OCI-LY3 (cell line): ENCODE data around the gene B3GALT6.

Source experiments
- H2AFZ ChIP-seq: fragments of 200-600, 300-600 bp; shearing (Covaris generic); 2 replicates; pipeline ENCODE4 v1.6.0; 2014; ENCODE audit warnings: antibody characterized with exemption, low read depth, low read length
- H3K27ac ChIP-seq: fragments of 200-600, 300-600 bp; sonication (generic); 2 replicates; pipeline ENCODE4 v1.5.1; 2014; ENCODE audit warnings: mild to moderate bottlenecking, low read length, moderate library complexity, mixed read lengths
- H3K27me3 ChIP-seq: fragments of 200-600, 300-600 bp; sonication (generic); 2 replicates; pipeline ENCODE4 v1.6.1; 2014; ENCODE audit warnings: low read depth, low read length, mixed read lengths
- H3K36me3 ChIP-seq: fragments of 200-600, 300-600 bp; sonication (generic); replicated peaks from 2 replicates; pipeline ENCODE3; 2014; ENCODE audit warnings: low read depth, low read length, mixed read lengths
- H3K4me1 ChIP-seq: fragments of 300-600, 200-600 bp; sonication (generic); 2 replicates; pipeline ENCODE4 v1.6.1; 2014; ENCODE audit warnings: low read length, mixed read lengths
- H3K4me2 ChIP-seq: fragments of 200-600, 300-600 bp; sonication (generic); 2 replicates; pipeline ENCODE4 v1.6.1; 2014; ENCODE audit warnings: low read length, mixed read lengths
- H3K4me3 ChIP-seq: fragments of 300-600, 200-600 bp; sonication (generic); 2 replicates; pipeline ENCODE4 v1.5.1; 2014; ENCODE audit warnings: antibody characterized with exemption, mild to moderate bottlenecking, low read length, moderate library complexity
- H3K79me2 ChIP-seq: fragments of 300-600, 200-600 bp; shearing (Covaris generic); 2 replicates; pipeline ENCODE4 v1.6.1; 2014; ENCODE audit warnings: mild to moderate bottlenecking, low read length, mixed read lengths
- H3K9ac ChIP-seq: fragments of 300-600, 200-600 bp; shearing (Covaris generic); 2 replicates; pipeline ENCODE4 v1.6.0; 2014; ENCODE audit warnings: mild to moderate bottlenecking, low read length, moderate library complexity
- H3K9me3 ChIP-seq: fragments of 200-600, 300-600 bp; shearing (Covaris generic); 2 replicates; pipeline ENCODE4 v1.6.1; 2014; ENCODE audit warnings: low read length, mixed read lengths; ENCODE audit not compliant: insufficient read depth
- H4K20me1 ChIP-seq: fragments of 200-600, 300-600 bp; sonication (generic); 2 replicates; pipeline ENCODE4 v1.6.1; 2016; ENCODE audit warnings: low read length, mixed read lengths; ENCODE audit not compliant: insufficient read depth
- EZH2phosphoT487 ChIP-seq: fragments of 200-600 bp; shearing (Covaris generic); IDR thresholded peaks from 2 replicates; pipeline ENCODE4 v1.6.1; 2018; ENCODE audit warnings: antibody characterized with exemption, mixed run types, low read depth
- TF ChIP-seq, protein P1 (sequence below): fragments of 200-600, 300-600 bp; sonication (generic); IDR thresholded peaks from 2 replicates; pipeline ENCODE4 v1.5.1; 2014; ENCODE audit warnings: antibody characterized with exemption, low read length, low read depth

Gene B3GALT6

DNA sequence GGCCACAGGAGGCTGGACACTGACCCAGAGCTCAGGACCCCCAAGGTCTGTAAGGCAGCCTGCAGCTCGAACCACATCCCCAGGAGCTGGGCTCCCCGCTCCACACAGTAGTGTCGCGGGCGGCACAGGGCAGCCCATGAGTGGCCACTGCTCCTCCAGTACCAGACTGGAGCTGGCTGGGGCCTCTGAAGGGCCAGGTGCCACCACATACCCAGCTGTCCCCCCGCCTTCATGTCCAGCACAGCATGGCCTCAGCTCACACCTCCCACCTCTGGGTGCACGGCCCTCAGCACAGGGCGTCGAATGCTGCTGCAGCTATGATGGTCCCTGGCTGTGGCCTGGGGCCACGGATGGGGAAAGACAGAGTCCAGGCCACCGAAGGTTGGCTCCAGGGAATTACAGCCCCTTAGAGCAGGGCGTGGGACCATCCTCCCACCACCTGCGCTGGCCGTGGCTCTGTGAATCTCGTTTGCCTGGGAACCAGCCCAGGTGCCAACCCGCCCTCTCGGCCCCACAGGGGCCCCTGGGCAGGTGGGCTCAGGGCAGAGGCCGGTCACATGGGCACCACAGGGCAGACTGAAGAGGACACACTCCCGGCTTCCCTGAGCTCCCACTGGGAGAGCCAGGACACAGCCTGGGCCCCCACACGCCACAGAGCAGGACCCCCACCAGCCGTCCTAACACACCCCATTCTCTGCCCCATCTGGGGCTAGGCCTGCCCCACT lies 16.0 kb upstream of the B3GALT6 start:
- Histone ChIP-seq H3K4me2 (no peak overlapping the region), H3K4me1 (peaks cover 24% of the 10 kb centered on the region), H3K9me3 (no peaks in the 10 kb centered on the region), H3K4me3 (no peak overlapping the region), H3K36me3 (peaks cover 14% of the 10 kb centered on the region), H3K27ac (no peak overlapping the region), H3K79me2 (no peaks in the 10 kb centered on the region), H2AFZ (no peak overlapping the region), H4K20me1 (no peaks in the 10 kb centered on the region), H3K27me3 (no peaks in the 10 kb centered on the region), H3K9ac (no peak overlapping the region)
- TF ChIP-seq, protein P1, sequence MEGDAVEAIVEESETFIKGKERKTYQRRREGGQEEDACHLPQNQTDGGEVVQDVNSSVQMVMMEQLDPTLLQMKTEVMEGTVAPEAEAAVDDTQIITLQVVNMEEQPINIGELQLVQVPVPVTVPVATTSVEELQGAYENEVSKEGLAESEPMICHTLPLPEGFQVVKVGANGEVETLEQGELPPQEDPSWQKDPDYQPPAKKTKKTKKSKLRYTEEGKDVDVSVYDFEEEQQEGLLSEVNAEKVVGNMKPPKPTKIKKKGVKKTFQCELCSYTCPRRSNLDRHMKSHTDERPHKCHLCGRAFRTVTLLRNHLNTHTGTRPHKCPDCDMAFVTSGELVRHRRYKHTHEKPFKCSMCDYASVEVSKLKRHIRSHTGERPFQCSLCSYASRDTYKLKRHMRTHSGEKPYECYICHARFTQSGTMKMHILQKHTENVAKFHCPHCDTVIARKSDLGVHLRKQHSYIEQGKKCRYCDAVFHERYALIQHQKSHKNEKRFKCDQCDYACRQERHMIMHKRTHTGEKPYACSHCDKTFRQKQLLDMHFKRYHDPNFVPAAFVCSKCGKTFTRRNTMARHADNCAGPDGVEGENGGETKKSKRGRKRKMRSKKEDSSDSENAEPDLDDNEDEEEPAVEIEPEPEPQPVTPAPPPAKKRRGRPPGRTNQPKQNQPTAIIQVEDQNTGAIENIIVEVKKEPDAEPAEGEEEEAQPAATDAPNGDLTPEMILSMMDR = no peak
- TF ChIP-seq EZH2phosphoT487 = no peak

DNA sequence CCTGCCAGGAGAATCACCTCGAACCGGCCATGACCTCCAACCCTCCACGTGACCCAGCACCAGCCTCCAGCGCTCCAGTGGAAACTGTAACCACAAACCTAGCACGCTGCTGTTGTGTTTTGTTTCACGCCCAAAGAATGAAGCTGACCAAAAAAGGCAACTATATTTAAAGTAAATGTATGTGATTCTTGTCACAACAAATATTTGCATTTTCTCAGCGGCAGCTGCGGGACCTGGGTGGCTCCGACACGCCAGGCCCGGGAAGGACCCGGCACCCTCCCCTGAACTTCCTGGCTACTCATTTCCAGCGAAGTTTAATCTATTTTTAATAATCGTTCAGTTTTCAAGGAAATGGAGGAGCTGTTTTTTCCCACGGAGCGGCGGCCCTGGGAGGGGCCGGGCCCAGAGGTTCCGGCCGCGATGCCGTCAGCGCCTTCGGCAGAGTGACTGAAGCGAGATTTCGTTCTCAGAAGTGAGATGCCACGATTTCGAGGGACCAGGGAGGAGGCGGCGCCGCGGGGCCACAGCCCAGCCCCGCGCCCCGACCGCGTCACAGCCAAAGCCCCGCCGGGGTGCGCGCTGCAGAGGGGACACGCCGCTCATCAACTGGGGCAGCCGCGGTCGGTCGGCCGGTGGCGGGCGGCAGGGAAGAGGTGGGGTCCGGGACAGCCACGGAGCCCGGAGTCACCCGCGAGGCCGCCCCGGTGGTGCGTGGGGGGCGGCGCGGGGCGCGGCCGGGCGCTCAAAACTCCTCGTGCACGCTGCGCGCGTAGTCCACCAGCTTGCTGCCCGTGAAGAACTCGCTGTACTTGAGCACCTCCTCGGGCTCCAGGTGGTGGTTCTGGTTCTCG lies 15.0 kb upstream of the B3GALT6 start:
- Histone ChIP-seq H3K4me1 (peaks cover 24% of the 10 kb centered on the region), H4K20me1 (no peaks in the 10 kb centered on the region), H3K9ac (no peak overlapping the region), H3K9me3 (no peaks in the 10 kb centered on the region), H3K4me2 (no peak overlapping the region), H3K27me3 (no peaks in the 10 kb centered on the region), H3K4me3 (no peak overlapping the region), H3K79me2 (no peaks in the 10 kb centered on the region), H2AFZ (no peak overlapping the region), H3K27ac (no peak overlapping the region), H3K36me3 (peaks cover 14% of the 10 kb centered on the region)
- TF ChIP-seq EZH2phosphoT487 = no peak
- TF ChIP-seq, protein P1 = no peak

DNA sequence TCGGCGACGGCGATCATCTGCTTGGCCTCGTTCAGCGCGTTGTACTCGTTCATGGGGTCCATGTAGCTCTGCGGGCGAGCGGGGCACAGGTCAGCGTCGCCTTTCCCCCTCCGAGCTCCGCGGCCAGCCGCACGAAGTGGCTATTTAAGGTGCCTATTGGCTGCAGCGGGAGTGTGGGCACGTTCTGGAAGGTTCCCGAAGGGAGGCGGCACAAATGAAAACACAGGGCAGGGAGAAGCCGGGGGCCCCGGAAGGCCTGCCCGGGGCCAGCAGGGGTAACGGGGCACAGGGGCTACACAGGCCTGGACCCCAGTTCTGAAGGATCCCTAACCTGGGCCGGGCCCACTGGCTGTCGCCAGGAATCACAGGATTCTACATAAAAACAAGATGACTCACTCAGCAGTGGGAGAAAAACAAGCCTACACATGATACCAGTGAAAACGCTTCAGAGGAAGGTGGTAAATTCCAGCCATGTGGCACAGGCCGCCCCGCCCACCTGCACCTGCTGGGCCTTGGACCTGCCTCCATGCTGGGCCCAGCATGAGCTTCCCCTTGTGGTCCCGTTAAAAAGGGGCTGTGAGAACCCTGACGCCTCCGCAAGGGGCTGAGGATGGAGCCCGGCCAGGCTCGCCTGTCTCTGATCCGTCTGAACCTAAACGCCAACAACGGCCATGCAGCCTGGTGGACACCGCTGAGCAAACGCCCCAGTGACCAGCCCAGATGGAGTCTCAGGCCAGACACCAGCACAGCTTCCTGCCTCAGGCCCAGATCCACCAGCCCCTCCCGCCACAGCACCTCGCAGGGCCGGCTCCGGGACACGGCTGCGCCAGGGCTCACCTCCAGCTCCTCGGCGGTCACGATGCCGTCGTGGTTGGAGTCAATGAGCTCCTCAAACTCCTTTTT lies 14.2 kb upstream of the B3GALT6 start:
- Histone ChIP-seq H3K9me3 (no peaks in the 10 kb centered on the region), H3K4me2 (no peak overlapping the region), H4K20me1 (no peaks in the 10 kb centered on the region), H3K36me3 (peaks cover 19% of the 10 kb centered on the region), H3K27me3 (no peaks in the 10 kb centered on the region), H3K4me1 (peaks cover 24% of the 10 kb centered on the region), H3K27ac (no peak overlapping the region), H3K4me3 (no peak overlapping the region), H3K79me2 (no peaks in the 10 kb centered on the region), H3K9ac (no peak overlapping the region), H2AFZ (no peak overlapping the region)
- TF ChIP-seq, protein P1 = no peak
- TF ChIP-seq EZH2phosphoT487 = no peak
